Measurements from ENCODE around the gene B3GNT2.

DNA sequence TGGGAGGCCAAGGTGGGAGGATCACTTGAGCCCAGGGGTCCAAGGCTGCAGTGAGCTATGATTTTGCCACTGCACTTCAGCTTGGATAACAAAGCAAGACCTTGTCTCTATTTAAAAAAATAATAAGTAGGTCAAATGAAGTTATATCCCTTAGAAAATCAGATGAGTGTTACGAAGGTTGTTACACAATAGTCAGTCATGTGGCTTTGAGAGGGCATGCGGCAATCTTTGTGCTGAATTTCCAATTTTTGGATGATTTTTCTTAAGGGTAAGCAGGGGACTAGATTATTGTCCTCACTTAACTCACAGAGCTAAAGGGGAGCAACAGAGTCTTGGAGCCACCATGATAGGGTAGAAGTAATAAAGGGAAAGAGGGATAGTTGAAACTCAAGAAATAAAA, 71.8 kb downstream of the B3GNT2 start:
- TF ChIP-seq TAF1 (IDR thresholded peaks at IDR 0.05; ENCODE audit: low read depth): no peak
- TF ChIP-seq, protein P1, sequence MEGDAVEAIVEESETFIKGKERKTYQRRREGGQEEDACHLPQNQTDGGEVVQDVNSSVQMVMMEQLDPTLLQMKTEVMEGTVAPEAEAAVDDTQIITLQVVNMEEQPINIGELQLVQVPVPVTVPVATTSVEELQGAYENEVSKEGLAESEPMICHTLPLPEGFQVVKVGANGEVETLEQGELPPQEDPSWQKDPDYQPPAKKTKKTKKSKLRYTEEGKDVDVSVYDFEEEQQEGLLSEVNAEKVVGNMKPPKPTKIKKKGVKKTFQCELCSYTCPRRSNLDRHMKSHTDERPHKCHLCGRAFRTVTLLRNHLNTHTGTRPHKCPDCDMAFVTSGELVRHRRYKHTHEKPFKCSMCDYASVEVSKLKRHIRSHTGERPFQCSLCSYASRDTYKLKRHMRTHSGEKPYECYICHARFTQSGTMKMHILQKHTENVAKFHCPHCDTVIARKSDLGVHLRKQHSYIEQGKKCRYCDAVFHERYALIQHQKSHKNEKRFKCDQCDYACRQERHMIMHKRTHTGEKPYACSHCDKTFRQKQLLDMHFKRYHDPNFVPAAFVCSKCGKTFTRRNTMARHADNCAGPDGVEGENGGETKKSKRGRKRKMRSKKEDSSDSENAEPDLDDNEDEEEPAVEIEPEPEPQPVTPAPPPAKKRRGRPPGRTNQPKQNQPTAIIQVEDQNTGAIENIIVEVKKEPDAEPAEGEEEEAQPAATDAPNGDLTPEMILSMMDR (IDR thresholded peaks at IDR 0.05; ENCODE audit: poor library complexity, severe bottlenecking): no peak
- no peak for TF ChIP-seq POLR2AphosphoS5 (IDR thresholded peaks at IDR 0.05)
- TF ChIP-seq EZH2 (IDR thresholded peaks at IDR 0.05; ENCODE audit: borderline replicate concordance, insufficient read depth, low read length, poor library complexity, severe bottlenecking): no peak
- no peak for TF ChIP-seq EP300 (conservative IDR thresholded peaks at IDR 0.05; ENCODE audit: poor library complexity, severe bottlenecking)
- no peak for TF ChIP-seq REST (IDR thresholded peaks at IDR 0.05; ENCODE audit: borderline replicate concordance)
- no peak for TF ChIP-seq MXI1 (conservative IDR thresholded peaks at IDR 0.05; ENCODE audit: poor library complexity, severe bottlenecking)
- TF ChIP-seq RAD21 (conservative IDR thresholded peaks at IDR 0.05): no peak

All from neural cell (in vitro differentiated cells).